HCT116 (cell line): Measurements from ENCODE around the gene TTLL9. TPM values are rescaled to one million over a fixed set of nuclear protein-coding genes. Genes with fewer than 3 reads are reported as not detected.

Experiments
- ATAC-seq: fragments of 200-7000 bp; cut with Tn5 transposase; 2 replicates; pipeline ENCODE4 v1.9.1; 2020; ENCODE audit warnings: mild to moderate bottlenecking, moderate library complexity
- BruUV-seq: library from RNA; stranded (reverse); fragments of 400-500 nt; replicated peaks from 2 replicates; lab custom pipeline; 2021; lab: Mats Ljungman, UMichigan
- CTCF ChIA-PET: fragments of 300-600 bp; sonication (Branson Sonifier 250); formaldehyde crosslinking; loops from one replicate; lab custom pipeline; 2021; ENCODE audit warnings: antibody characterized with exemption; lab: Charles Lee
- POLR2A ChIA-PET: fragments of 300-600, 350-600 bp; sonication (Branson Sonifier 250); formaldehyde crosslinking; loops from one replicate; lab custom pipeline; 2021; ENCODE audit warnings: antibody characterized with exemption; lab: Charles Lee
- RAD21 ChIA-PET, 2 experiments: fragments of 300-600 bp; sonication (Branson Sonifier 250); formaldehyde crosslinking; loops; one replicate each; lab custom pipeline; 2023; ENCODE audit warnings: low total read pairs in 2 of 2; ENCODE audit not compliant: uncharacterized antibody in 2 of 2, unreplicated experiment in 2 of 2, low non-redundant PET in 1 of 2; lab: Charles Lee
- DNase-seq: peaks from one replicate; pipeline ENCODE4 v3.0.0-alpha.2; 2010; ENCODE audit warnings: low read depth, low spot score
- H2AFZ ChIP-seq: fragments of 200-600 bp; shearing (Covaris generic), sonication (generic); 2 replicates; pipeline ENCODE4 v1.6.1; 2017; ENCODE audit warnings: low read depth, mixed run types, mixed read lengths, antibody characterized with exemption, low read length; ENCODE audit not compliant: poor library complexity, severe bottlenecking
- H3K27ac ChIP-seq: 2 replicates; pipeline ENCODE4 v1.5.1; 2012; ENCODE audit warnings: low read depth, low read length
- H3K27me3 ChIP-seq: fragments of 200-600 bp; sonication (generic); 2 replicates; pipeline ENCODE4 v1.6.1; 2016; ENCODE audit warnings: mixed run types, low read length, mixed read lengths; ENCODE audit not compliant: insufficient read depth
- H3K36me3 ChIP-seq, 2 experiments: fragments of 200-500 bp in 1 of 2; fragments of 200-600 bp in 1 of 2; sonication (Bioruptor generic) in 1 of 2; sonication (generic) in 1 of 2; 2 replicates each; pipeline versions ENCODE4 v1.5.1 to v1.6.1; 2014 to 2016; ENCODE audit warnings: low read length in 2 of 2, inconsistent platforms in 1 of 2, mixed read lengths in 1 of 2, mixed run types in 1 of 2; ENCODE audit not compliant: insufficient read depth in 2 of 2, control insufficient read depth in 1 of 2
- H3K4me1 ChIP-seq, 2 experiments: fragments of 200-600 bp in 1 of 2; sonication (generic) in 1 of 2; 2 replicates each; pipeline versions ENCODE4 v1.5.1 to v1.6.1; 2012 to 2017; ENCODE audit warnings: low read length in 2 of 2, inconsistent platforms in 1 of 2, mild to moderate bottlenecking in 1 of 2, mixed read lengths in 1 of 2, mixed run types in 1 of 2, moderate library complexity in 1 of 2; ENCODE audit not compliant: insufficient read depth in 2 of 2, control insufficient read depth in 1 of 2
- H3K4me2 ChIP-seq: fragments of 200-600 bp; sonication (generic); 2 replicates; pipeline ENCODE4 v1.6.1; 2017; ENCODE audit warnings: mixed run types, low read length, mixed read lengths
- H3K4me3 ChIP-seq, 2 experiments: fragments of 200-600 bp in 1 of 2; sonication (generic) in 1 of 2; replicated peaks in 1 of 2; 2 replicates each; pipeline ENCODE4 v1.5.1; 2011 to 2016; ENCODE audit warnings: low read length in 2 of 2, control low read depth in 1 of 2, low read depth in 1 of 2, mild to moderate bottlenecking in 1 of 2, mixed read lengths in 1 of 2, mixed run types in 1 of 2
- H3K79me2 ChIP-seq: fragments of 200-600 bp; sonication (generic); 2 replicates; pipeline ENCODE4 v1.6.1; 2017; ENCODE audit warnings: mild to moderate bottlenecking, mixed run types, low read length, moderate library complexity, mixed read lengths; ENCODE audit not compliant: insufficient read depth
- H3K9ac ChIP-seq: fragments of 200-600 bp; sonication (generic); 2 replicates; pipeline ENCODE4 v1.6.1; 2016; ENCODE audit warnings: low read length, mixed read lengths
- H3K9me2 ChIP-seq: fragments of 200-600 bp; sonication (generic), shearing (Covaris generic); 2 replicates; pipeline ENCODE4 v1.6.1; 2017; ENCODE audit warnings: mixed run types, mild to moderate bottlenecking, moderate library complexity; ENCODE audit not compliant: insufficient read depth
- H3K9me3 ChIP-seq, 2 experiments: fragments of 200-500 bp in 1 of 2; fragments of 200-600 bp in 1 of 2; sonication (Bioruptor generic) in 1 of 2; sonication (generic) in 1 of 2; 2 replicates each; pipeline ENCODE4 v1.6.1; 2014 to 2017; ENCODE audit warnings: low read length in 2 of 2, mixed read lengths in 2 of 2, inconsistent platforms in 1 of 2, low read depth in 1 of 2, mild to moderate bottlenecking in 1 of 2, mixed run types in 1 of 2, moderate library complexity in 1 of 2; ENCODE audit not compliant: control insufficient read depth in 1 of 2, insufficient read depth in 1 of 2
- H4K20me1 ChIP-seq: fragments of 200-600 bp; sonication (generic), shearing (Covaris generic); 2 replicates; pipeline ENCODE4 v1.6.1; 2017; ENCODE audit warnings: mixed run types, mild to moderate bottlenecking, moderate library complexity; ENCODE audit not compliant: insufficient read depth
- CBX3 ChIP-seq: IDR thresholded peaks from 2 replicates; pipeline ENCODE4 v1.6.1; 2012; ENCODE audit warnings: low read depth
- CEBPB ChIP-seq: IDR thresholded peaks from 2 replicates; pipeline ENCODE4 v1.6.1; 2012; ENCODE audit warnings: low read depth
- CTCF ChIP-seq, 3 experiments: fragments of 200-600 bp in 1 of 3; sonication (generic) in 1 of 3; IDR thresholded peaks in 2 of 3; conservative IDR thresholded peaks in 1 of 3; 2 replicates each; pipeline ENCODE4 v1.5.1; 2012 to 2017; ENCODE audit warnings: low read depth in 2 of 3, low read length in 2 of 3, antibody characterized with exemption in 1 of 3, borderline replicate concordance in 1 of 3, control low read depth in 1 of 3, mild to moderate bottlenecking in 1 of 3, mixed read lengths in 1 of 3, mixed run types in 1 of 3, moderate library complexity in 1 of 3; ENCODE audit not compliant: insufficient read depth in 1 of 3
- EGR1 ChIP-seq: IDR thresholded peaks from 2 replicates; pipeline ENCODE4 v1.6.1; 2012; ENCODE audit warnings: low read depth
- EZH2 ChIP-seq: fragments of 200-600 bp; sonication (generic); IDR thresholded peaks from 2 replicates; pipeline ENCODE4 v1.6.1; 2017; ENCODE audit warnings: antibody characterized with exemption, mixed run types
- EZH2phosphoT487 ChIP-seq: fragments of 200-600 bp; IDR thresholded peaks from 2 replicates; pipeline ENCODE4 v1.6.1; 2018; ENCODE audit warnings: antibody characterized with exemption, borderline replicate concordance
- FOSL1 ChIP-seq: IDR thresholded peaks from 2 replicates; pipeline ENCODE4 v1.6.1; 2012; ENCODE audit warnings: low read depth
- JUND ChIP-seq: IDR thresholded peaks from 2 replicates; pipeline ENCODE4 v1.6.1; 2012
- MAX ChIP-seq: IDR thresholded peaks from 2 replicates; pipeline ENCODE4 v1.6.1; 2012
- POLR2AphosphoS5 ChIP-seq: IDR thresholded peaks from 2 replicates; pipeline ENCODE4 v1.6.1; 2011; ENCODE audit warnings: mild to moderate bottlenecking, low read depth, low read length, moderate library complexity
- REST ChIP-seq: IDR thresholded peaks from 2 replicates; pipeline ENCODE4 v1.6.1; 2012; ENCODE audit warnings: low read depth
- SIN3A ChIP-seq: IDR thresholded peaks from 2 replicates; pipeline ENCODE4 v1.6.1; 2012; ENCODE audit warnings: low read depth
- TCF7L2 ChIP-seq: IDR thresholded peaks from 2 replicates; pipeline ENCODE4 v1.7.0; 2011; ENCODE audit warnings: borderline replicate concordance, inconsistent platforms; ENCODE audit not compliant: insufficient read depth, insufficient read length; ENCODE audit errors: extremely low read depth
- YY1 ChIP-seq: IDR thresholded peaks from 2 replicates; pipeline ENCODE4 v1.6.1; 2011; ENCODE audit warnings: low read length, low read depth, moderate library complexity, mild to moderate bottlenecking; ENCODE audit not compliant: insufficient replicate concordance; ENCODE audit errors: extremely low read depth
- ZFX ChIP-seq: fragments of 450-650 bp; IDR thresholded peaks from 2 replicates; pipeline ENCODE4 v1.6.1; 2017
- intact Hi-C: fragments of 100-400 bp; cut with micrococcal nuclease; formaldehyde crosslinking; loops from 2 replicates; pipeline ENCODE4 v1.10.0; 2022
- total RNA-seq: library from RNA; stranded (reverse); gene quantifications from one replicate; pipeline ENCODE4 v1.2.1, GENCODE V29; 2021; ENCODE audit not compliant: unreplicated experiment

Gene TTLL9
- total RNA-seq, 1 experiment from 2014 or later: not detected

GRCh38 chr20:31988430-31989015, 118.1 kb downstream of the TTLL9 start:
- no peaks in the 10 kb centered on the region for H3K36me3 ChIP-seq
- ATAC-seq: no peak
- no peaks in the 10 kb centered on the region for H4K20me1 ChIP-seq
- POLR2A ChIA-PET: no interaction called here
- no TSS peak for BruUV-seq
- H3K4me3 ChIP-seq: no peak overlapping the region
- no peak overlapping the region for H3K27ac ChIP-seq
- CTCF ChIA-PET: interaction anchor here (1.1 kb wide), 1 partner anchor 42 kb away, joined by 3 read pairs; no protein-coding TSS in a partner anchor
- TF ChIP-seq POLR2AphosphoS5: no peak
- no peak for TF ChIP-seq SIN3A
- TF ChIP-seq ZFX: no peak
- TF ChIP-seq, all 23 proteins: peak for 0
- intact Hi-C loops: no loop called here
- H3K4me1 ChIP-seq: no peaks in the 10 kb centered on the region
- no peaks in the 10 kb centered on the region for H3K9me2 ChIP-seq
- no peak overlapping the region for H2AFZ ChIP-seq
- H3K79me2 ChIP-seq: no peaks in the 10 kb centered on the region
- H3K9ac ChIP-seq: no peak overlapping the region
- peaks cover 24% of the 10 kb centered on the region for H3K27me3 ChIP-seq
- RAD21 ChIA-PET: no interaction called here
- H3K9me3 ChIP-seq: no peaks in the 10 kb centered on the region
- no peak for DNase-seq
- no peak overlapping the region for H3K4me2 ChIP-seq

GRCh38 chr20:31989030-31989645, 118.7 kb downstream of the TTLL9 start:
- DNase-seq: no peak
- no peak overlapping the region for H3K9ac ChIP-seq
- H3K9me3 ChIP-seq: no peaks in the 10 kb centered on the region
- BruUV-seq: no TSS peak
- intact Hi-C loops: no loop called here
- H3K4me3 ChIP-seq: no peak overlapping the region
- H3K79me2 ChIP-seq: no peaks in the 10 kb centered on the region
- no peak overlapping the region for H3K4me2 ChIP-seq
- H3K27me3 ChIP-seq: peaks cover 30% of the 10 kb centered on the region
- no peaks in the 10 kb centered on the region for H4K20me1 ChIP-seq
- H3K9me2 ChIP-seq: no peaks in the 10 kb centered on the region
- H3K4me1 ChIP-seq: no peaks in the 10 kb centered on the region
- H2AFZ ChIP-seq: no peak overlapping the region
- ChIA-PET CTCF (no interaction called here), POLR2A (no interaction called here), RAD21 (no interaction called here)
- ATAC-seq: no peak
- no peak overlapping the region for H3K27ac ChIP-seq
- H3K36me3 ChIP-seq: no peaks in the 10 kb centered on the region
- no peak for TF ChIP-seq CTCF (IDR thresholded peaks at IDR 0.05 in 2 of 3, conservative IDR thresholded peaks at IDR 0.05 in 1 of 3; ENCODE audit: borderline replicate concordance in 1 of 3, insufficient read depth in 1 of 3, low read depth in 2 of 3, low read length in 2 of 3)
- no peak for TF ChIP-seq MAX
- TF ChIP-seq EZH2: no peak
- TF ChIP-seq EGR1: no peak
- TF ChIP-seq CEBPB: no peak
- TF ChIP-seq REST: no peak
- TF ChIP-seq CBX3: no peak
- TF ChIP-seq TCF7L2: no peak
- no peak for TF ChIP-seq YY1
- no peak for TF ChIP-seq EZH2phosphoT487
- TF ChIP-seq JUND: no peak
- no peak for TF ChIP-seq FOSL1
